ENCODE results near the gene ICAM3.
"Not testable (repeated sequence)": the region's sequence is repeated elsewhere in the genome, so short reads cannot be mapped to it uniquely, and the experiment has no call there.

The ICAM3 gene

GRCh38 chr19:10380313-10381102 is 41.1 kb upstream of the ICAM3 start, which contains the start of gene TYK2:
TYK2 (minus strand) TSS chr19:10380572; CDS start chr19:10378406, 2,166 bp downstream.
- H4K20me1 ChIP-seq (ENCODE audit: insufficient read depth, low read length), result no peaks in the 10 kb centered on the region
- peak within 1 kb of the TSS; percentile 64 to 79; a peak in 3 of 4 replicates for H3K4me3 ChIP-seq (ENCODE audit: low read depth in 1 of 2, low read length in 2 of 2)
- H3K27ac ChIP-seq (ENCODE audit: low read length), result peak within 1 kb of the TSS; percentile 88
- TF ChIP-seq CTCF (IDR thresholded peaks at IDR 0.05; ENCODE audit: borderline replicate concordance, extremely low read depth, low read length, poor library complexity, severe bottlenecking), result no peak
- no peak for TF ChIP-seq EZH2 (IDR thresholded peaks at IDR 0.05; ENCODE audit: borderline replicate concordance, low read depth, low read length, severe bottlenecking)
- peaks cover 27% of the 10 kb centered on the region for H3K4me1 ChIP-seq (ENCODE audit: insufficient read depth, low read length)
- ATAC-seq (ENCODE audit: insufficient read depth, low read depth) (peak; percentile 96), DNase-seq (peak; percentile 98)
- H2AFZ ChIP-seq (ENCODE audit: low read depth, low read length), result peak within 1 kb of the TSS; percentile 92
- H3K79me2 ChIP-seq (ENCODE audit: insufficient read depth, low read length), result peaks cover 25% of the 10 kb centered on the region
- H3K4me2 ChIP-seq (ENCODE audit: insufficient read depth, low read length), result peak within 1 kb of the TSS; percentile 94
- H3K36me3 ChIP-seq (ENCODE audit: insufficient read depth, low read length), result peaks cover 15% of the 10 kb centered on the region
- H3K9me3 ChIP-seq (ENCODE audit: insufficient read depth, low read length, severe bottlenecking), result no peaks in the 10 kb centered on the region
- no peaks in the 10 kb centered on the region for H3K27me3 ChIP-seq (ENCODE audit: insufficient read depth, low read length, poor library complexity)
- H3K9ac ChIP-seq (ENCODE audit: low read depth, low read length), result peak within 1 kb of the TSS; percentile 85

DNA sequence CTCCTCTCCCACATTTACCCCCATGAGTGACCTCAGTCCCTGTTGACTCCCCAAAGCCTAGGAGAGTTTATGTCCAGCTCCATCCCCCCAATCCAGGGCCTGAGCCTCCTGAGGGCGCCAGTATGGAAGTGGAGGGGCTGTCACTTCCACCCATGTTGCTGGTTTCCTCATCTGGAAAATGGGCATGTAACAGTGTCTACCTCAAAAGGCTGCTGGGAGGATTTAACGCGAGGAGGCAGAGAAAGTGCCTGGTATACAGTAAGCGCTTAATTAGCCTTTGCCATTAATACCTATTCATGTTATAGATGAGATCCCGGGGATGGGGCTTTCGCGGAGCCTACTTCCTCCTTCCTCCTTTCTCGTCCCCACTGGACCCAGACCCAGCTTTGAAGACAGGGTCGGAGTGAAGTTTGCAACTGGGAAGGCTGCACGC is 40.5 kb upstream of the ICAM3 start:
- Histone ChIP-seq H3K79me2 (ENCODE audit: insufficient read depth, low read length) (peaks cover 25% of the 10 kb centered on the region), H3K9ac (ENCODE audit: low read depth, low read length) (peak overlapping the region; percentile 85), H3K36me3 (ENCODE audit: insufficient read depth, low read length) (peaks cover 21% of the 10 kb centered on the region), H3K27ac (ENCODE audit: low read length) (peak overlapping the region; percentile 84), H3K4me3 (ENCODE audit: low read depth in 1 of 2, low read length in 2 of 2) (peak overlapping the region; percentile 64 to 79; a peak in 3 of 4 replicates), H4K20me1 (ENCODE audit: insufficient read depth, low read length) (no peaks in the 10 kb centered on the region), H3K4me1 (ENCODE audit: insufficient read depth, low read length) (peaks cover 27% of the 10 kb centered on the region), H3K4me2 (ENCODE audit: insufficient read depth, low read length) (peak overlapping the region; percentile 94), H2AFZ (ENCODE audit: low read depth, low read length) (peak overlapping the region; percentile 87), H3K9me3 (ENCODE audit: insufficient read depth, low read length, severe bottlenecking) (no peaks in the 10 kb centered on the region), H3K27me3 (ENCODE audit: insufficient read depth, low read length, poor library complexity) (no peaks in the 10 kb centered on the region)
- no peak for TF ChIP-seq EZH2 (IDR thresholded peaks at IDR 0.05; ENCODE audit: borderline replicate concordance, low read depth, low read length, severe bottlenecking)
- no peak for TF ChIP-seq CTCF (IDR thresholded peaks at IDR 0.05; ENCODE audit: borderline replicate concordance, extremely low read depth, low read length, poor library complexity, severe bottlenecking)
- no peak for DNase-seq
- no peak for ATAC-seq (ENCODE audit: insufficient read depth, low read depth)

GRCh38 chr19:10378124-10378523 is 38.7 kb upstream of the ICAM3 start:
- H3K27ac ChIP-seq (ENCODE audit: low read length), result no peak overlapping the region

GRCh38 chr19:10377140-10377640 is 37.8 kb upstream of the ICAM3 start:
- H3K27ac ChIP-seq (ENCODE audit: low read length); H3K9me3 ChIP-seq (ENCODE audit: insufficient read depth, low read length, severe bottlenecking); H4K20me1 ChIP-seq (ENCODE audit: insufficient read depth, low read length); H2AFZ ChIP-seq (ENCODE audit: low read depth, low read length); H3K27me3 ChIP-seq (ENCODE audit: insufficient read depth, low read length, poor library complexity); ATAC-seq (ENCODE audit: insufficient read depth, low read depth); H3K4me3 ChIP-seq (ENCODE audit: low read depth in 1 of 2, low read length in 2 of 2); H3K9ac ChIP-seq (ENCODE audit: low read depth, low read length); H3K4me2 ChIP-seq (ENCODE audit: insufficient read depth, low read length); DNase-seq: not testable (repeated sequence)
- peaks cover 27% of the 10 kb centered on the region for H3K4me1 ChIP-seq (ENCODE audit: insufficient read depth, low read length)
- peaks cover 33% of the 10 kb centered on the region for H3K36me3 ChIP-seq (ENCODE audit: insufficient read depth, low read length)
- H3K79me2 ChIP-seq (ENCODE audit: insufficient read depth, low read length), result peaks cover 25% of the 10 kb centered on the region

More at GRCh38 chr19:10378124-10378523, 38.7 kb upstream of the ICAM3 start:
- peak overlapping the region; percentile 94; the same call in 1 of the 2 replicates for H3K4me2 ChIP-seq (ENCODE audit: insufficient read depth, low read length)
- peaks cover 29% of the 10 kb centered on the region for H3K36me3 ChIP-seq (ENCODE audit: insufficient read depth, low read length)
- TF ChIP-seq EZH2 (IDR thresholded peaks at IDR 0.05; ENCODE audit: borderline replicate concordance, low read depth, low read length, severe bottlenecking) (no peak), CTCF (IDR thresholded peaks at IDR 0.05; ENCODE audit: borderline replicate concordance, extremely low read depth, low read length, poor library complexity, severe bottlenecking) (no peak)
- no peak overlapping the region for H3K4me3 ChIP-seq (ENCODE audit: low read depth in 1 of 2, low read length in 2 of 2)
- DNase-seq (no peak), ATAC-seq (ENCODE audit: insufficient read depth, low read depth) (no peak)
- no peaks in the 10 kb centered on the region for H3K27me3 ChIP-seq (ENCODE audit: insufficient read depth, low read length, poor library complexity)
- H2AFZ ChIP-seq (ENCODE audit: low read depth, low read length), result no peak overlapping the region
- peaks cover 27% of the 10 kb centered on the region for H3K4me1 ChIP-seq (ENCODE audit: insufficient read depth, low read length)
- no peak overlapping the region for H3K9ac ChIP-seq (ENCODE audit: low read depth, low read length)
- peaks cover 25% of the 10 kb centered on the region for H3K79me2 ChIP-seq (ENCODE audit: insufficient read depth, low read length)
- no peaks in the 10 kb centered on the region for H4K20me1 ChIP-seq (ENCODE audit: insufficient read depth, low read length)
- H3K9me3 ChIP-seq (ENCODE audit: insufficient read depth, low read length, severe bottlenecking), result no peaks in the 10 kb centered on the region

Measured in DND-41 (cell line).